ENCODE measurements around the gene TMEM51.

DNA sequence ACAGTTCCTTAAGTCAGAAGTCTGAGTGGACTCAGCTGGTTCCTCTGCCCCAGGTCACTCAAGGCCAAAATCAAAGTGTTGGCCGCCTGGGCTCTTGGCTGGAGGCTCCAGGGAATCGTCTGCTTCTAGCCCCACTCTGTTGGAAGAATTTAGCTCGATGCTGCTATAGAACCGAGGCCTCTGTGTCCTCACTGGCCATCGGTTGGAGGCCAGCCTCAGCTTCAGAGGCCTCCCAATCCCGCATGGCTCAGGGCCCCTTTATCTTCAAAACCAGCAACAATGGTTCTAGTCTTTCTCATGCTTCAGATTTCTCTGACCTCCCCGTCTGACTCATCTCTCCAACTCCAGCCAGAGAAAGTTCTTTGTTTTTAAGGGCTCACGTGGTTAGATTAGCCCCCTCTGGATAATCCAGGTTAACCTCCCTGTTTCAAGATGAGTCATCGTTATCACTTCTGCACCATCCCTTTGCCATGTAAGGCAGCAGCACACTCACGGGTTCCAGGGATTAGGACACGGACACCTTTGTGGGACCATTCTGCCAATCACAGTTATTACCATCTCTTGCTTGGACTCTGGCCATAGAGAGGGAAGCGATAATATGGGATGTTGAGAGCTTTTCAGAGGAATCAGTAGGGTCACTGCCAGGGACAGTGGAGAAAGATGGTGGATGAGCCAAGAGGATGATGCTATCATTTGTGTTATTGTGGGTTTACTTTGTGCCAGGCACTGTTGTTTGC is 107.0 kb downstream of the TMEM51 start:
- TF ChIP-seq, protein P1, sequence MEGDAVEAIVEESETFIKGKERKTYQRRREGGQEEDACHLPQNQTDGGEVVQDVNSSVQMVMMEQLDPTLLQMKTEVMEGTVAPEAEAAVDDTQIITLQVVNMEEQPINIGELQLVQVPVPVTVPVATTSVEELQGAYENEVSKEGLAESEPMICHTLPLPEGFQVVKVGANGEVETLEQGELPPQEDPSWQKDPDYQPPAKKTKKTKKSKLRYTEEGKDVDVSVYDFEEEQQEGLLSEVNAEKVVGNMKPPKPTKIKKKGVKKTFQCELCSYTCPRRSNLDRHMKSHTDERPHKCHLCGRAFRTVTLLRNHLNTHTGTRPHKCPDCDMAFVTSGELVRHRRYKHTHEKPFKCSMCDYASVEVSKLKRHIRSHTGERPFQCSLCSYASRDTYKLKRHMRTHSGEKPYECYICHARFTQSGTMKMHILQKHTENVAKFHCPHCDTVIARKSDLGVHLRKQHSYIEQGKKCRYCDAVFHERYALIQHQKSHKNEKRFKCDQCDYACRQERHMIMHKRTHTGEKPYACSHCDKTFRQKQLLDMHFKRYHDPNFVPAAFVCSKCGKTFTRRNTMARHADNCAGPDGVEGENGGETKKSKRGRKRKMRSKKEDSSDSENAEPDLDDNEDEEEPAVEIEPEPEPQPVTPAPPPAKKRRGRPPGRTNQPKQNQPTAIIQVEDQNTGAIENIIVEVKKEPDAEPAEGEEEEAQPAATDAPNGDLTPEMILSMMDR (IDR thresholded peaks at IDR 0.05; ENCODE audit: insufficient read depth, low read depth, low read length) = no peak
- no peak for TF ChIP-seq EZH2 (IDR thresholded peaks at IDR 0.05; ENCODE audit: insufficient read depth, low read length)

Data from astrocyte (in vitro differentiated cells and primary cell).